HepG2 (cell line): ENCODE measurements around the gene LTBR. TPM values are rescaled to one million over a fixed set of nuclear protein-coding genes. Genes with fewer than 3 reads are reported as not detected.

Experiments used
- ARNTL ChIP-seq: sonication (generic); formaldehyde crosslinking; IDR thresholded peaks from 2 replicates; pipeline ENCODE4 v1.4.0; 2020; ENCODE audit warnings: mild to moderate bottlenecking, missing genetic modification reagents
- BRCA1 ChIP-seq: sonication (generic); formaldehyde crosslinking; IDR thresholded peaks from 2 replicates; pipeline ENCODE4 v1.4.0; 2020; ENCODE audit warnings: missing genetic modification reagents
- CBX1 ChIP-seq: IDR thresholded peaks from one replicate; pipeline ENCODE4 v1.6.1; 2016; ENCODE audit warnings: antibody characterized with exemption, low read depth
- CREBL2 ChIP-seq: sonication (generic); formaldehyde crosslinking; IDR thresholded peaks from 2 replicates; pipeline ENCODE4 v1.8.1; 2023; ENCODE audit warnings: missing genetic modification reagents, mild to moderate bottlenecking, borderline replicate concordance
- FIP1L1 ChIP-seq: fragments of 200-400 bp; formaldehyde crosslinking; IDR thresholded peaks from 2 replicates; pipeline ENCODE4 v1.6.1; 2018; ENCODE audit warnings: low read depth, mild to moderate bottlenecking, low read length, moderate library complexity, borderline replicate concordance; ENCODE audit not compliant: insufficient read depth
- GABPB1 ChIP-seq: IDR thresholded peaks from 2 replicates; pipeline ENCODE4 v1.6.1; 2016; ENCODE audit warnings: mild to moderate bottlenecking, missing genetic modification reagents, moderate library complexity, missing compliant biosample characterization
- KDM6A ChIP-seq: IDR thresholded peaks from 2 replicates; pipeline ENCODE4 v1.6.1; 2016; ENCODE audit warnings: low read depth
- NCOA2 ChIP-seq: sonication (generic); formaldehyde crosslinking; IDR thresholded peaks from 2 replicates; pipeline ENCODE4 v1.8.0; 2022; ENCODE audit warnings: inconsistent platforms
- NCOR1 ChIP-seq: fragments of 200-600 bp; sonication (generic); IDR thresholded peaks from 2 replicates; pipeline ENCODE4 v1.7.0; 2017; ENCODE audit warnings: antibody characterized with exemption, low read length, borderline replicate concordance
- REST ChIP-seq, 2 experiments: IDR thresholded peaks; 2 replicates each; pipeline ENCODE4 v1.6.1; 2011 to 2012; ENCODE audit warnings: low read length in 2 of 2, borderline replicate concordance in 1 of 2, low read depth in 1 of 2, mild to moderate bottlenecking in 1 of 2, moderate library complexity in 1 of 2
- ZNF142 ChIP-seq: sonication (generic); formaldehyde crosslinking; IDR thresholded peaks from 2 replicates; pipeline ENCODE4 v1.4.0; 2020; ENCODE audit warnings: missing genetic modification reagents
- ZNF281 ChIP-seq: sonication (generic); formaldehyde crosslinking; IDR thresholded peaks from 2 replicates; pipeline ENCODE4 v1.4.0; 2020; ENCODE audit warnings: missing genetic modification reagents, borderline replicate concordance
- polyA plus RNA-seq, 8 experiments: library from polyadenylated mRNA; depleted of rRNA in 3 of 8; stranded (reverse) in 7 of 8; unstranded in 1 of 8; fragments of >200 nt; fragmentation: Illumina TruSeq in 4 of 8; extraction: Trizol in 4 of 8; gene quantifications; 2 replicates each; pipeline versions ENCODE4 v1.2.1 to v1.2.3, GENCODE V29; 2011 to 2016; ENCODE audit warnings: low read depth in 4 of 8, missing spikeins in 1 of 8, mixed read lengths in 1 of 8; ENCODE audit not compliant: insufficient read depth in 1 of 8
- total RNA-seq, 5 experiments: library from RNA; depleted of rRNA; stranded (reverse); fragments of >200 nt; fragmentation: Illumina TruSeq; extraction: Trizol; gene quantifications; 2 replicates each; pipeline ENCODE4 v1.2.3, GENCODE V29; 2016; ENCODE audit warnings: low read depth in 1 of 5
- TF ChIP-seq, protein P1 (sequence below): IDR thresholded peaks from 2 replicates; pipeline ENCODE4 v1.6.1; 2012; ENCODE audit warnings: low read depth, low read length, improper control_type of control experiment

LTBR gene
- total and polyA plus RNA-seq, 2 of the 13 experiments (the other 11 are each of a cell fraction or from before 2014, with no cell fraction given): 31.4 to 34.8 TPM

GRCh38 chr12:6370994-6371754 is 12.8 kb upstream of the LTBR start (continued):
- TF ChIP-seq ZNF281 (CRISPR knock-in tag): peak; percentile 10; the same call in 1 of the 2 replicates
- TF ChIP-seq CBX1: peak; percentile 35
- TF ChIP-seq ZNF142 (CRISPR knock-in tag): no peak
- TF ChIP-seq, protein P1, sequence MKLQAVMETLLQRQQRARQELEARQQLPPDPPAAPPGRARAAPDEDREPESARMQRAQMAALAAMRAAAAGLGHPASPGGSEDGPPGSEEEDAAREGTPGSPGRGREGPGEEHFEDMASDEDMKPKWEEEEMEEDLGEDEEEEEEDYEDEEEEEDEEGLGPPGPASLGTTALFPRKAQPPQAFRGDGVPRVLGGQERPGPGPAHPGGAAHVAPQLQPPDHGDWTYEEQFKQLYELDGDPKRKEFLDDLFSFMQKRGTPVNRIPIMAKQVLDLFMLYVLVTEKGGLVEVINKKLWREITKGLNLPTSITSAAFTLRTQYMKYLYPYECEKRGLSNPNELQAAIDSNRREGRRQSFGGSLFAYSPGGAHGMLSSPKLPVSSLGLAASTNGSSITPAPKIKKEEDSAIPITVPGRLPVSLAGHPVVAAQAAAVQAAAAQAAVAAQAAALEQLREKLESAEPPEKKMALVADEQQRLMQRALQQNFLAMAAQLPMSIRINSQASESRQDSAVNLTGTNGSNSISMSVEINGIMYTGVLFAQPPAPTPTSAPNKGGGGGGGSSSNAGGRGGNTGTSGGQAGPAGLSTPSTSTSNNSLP: peak; percentile 45; the same call in 1 of the 2 replicates
- TF ChIP-seq NCOR1: no peak; the same call in 1 of the 2 replicates
- TF ChIP-seq KDM6A (CRISPR knock-in tag): no peak
- TF ChIP-seq NCOA2: peak; percentile 73
- 0 out of 2 replicates have a peak, but pooled peaks have one; percentile 23 for TF ChIP-seq GABPB1
- TF ChIP-seq ARNTL (CRISPR knock-in tag): no peak
- TF ChIP-seq REST (IDR thresholded peaks at IDR 0.05; ENCODE audit: borderline replicate concordance in 1 of 2, low read depth in 1 of 2, low read length in 2 of 2): no peak; a peak in 1 of 4 replicates
- TF ChIP-seq FIP1L1: no peak
- no peak for TF ChIP-seq CREBL2 (CRISPR knock-in tag)
- 0 out of 2 replicates have a peak, but pooled peaks have one; percentile 26 for TF ChIP-seq BRCA1 (CRISPR knock-in tag)
